Fibroblast of pulmonary artery (primary cell): ENCODE results near the gene SEC22A.

Source experiments
- DNase-seq: peaks from one replicate; pipeline ENCODE4 v3.0.0-alpha.2; 2010; ENCODE audit warnings: low read depth
- H3K4me3 ChIP-seq: replicated peaks from 2 replicates; pipeline ENCODE4 v1.5.1; 2011; ENCODE audit warnings: low read depth, mild to moderate bottlenecking, control low read depth, low read length, moderate library complexity
- TF ChIP-seq, protein P1 (sequence below): IDR thresholded peaks from 2 replicates; pipeline ENCODE4 v1.5.1; 2011; ENCODE audit warnings: mild to moderate bottlenecking, control low read depth, low read length, inconsistent platforms; ENCODE audit errors: missing control alignments

Gene SEC22A

DNA sequence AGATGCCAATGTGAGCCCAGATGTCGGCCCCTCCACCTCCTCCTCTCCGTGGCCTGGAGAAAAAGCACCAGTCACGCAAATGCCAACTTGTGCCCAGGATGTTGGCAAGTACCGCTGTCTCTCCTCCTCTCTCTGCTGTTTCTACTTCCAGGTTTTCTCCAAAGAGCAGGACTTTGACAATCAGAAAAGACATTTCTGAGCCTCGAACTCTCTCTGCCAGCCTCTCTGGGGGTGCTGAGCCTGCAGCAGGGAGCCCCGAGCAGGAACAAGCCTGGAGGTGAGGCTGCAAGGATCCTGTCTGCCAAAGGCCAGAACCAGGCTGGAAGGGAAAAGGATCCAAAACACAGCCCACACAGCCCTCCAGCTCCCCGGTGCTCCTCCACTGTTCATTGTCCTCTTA is 89.7 kb downstream of the SEC22A start:
- no peak for DNase-seq
- no peak overlapping the region for H3K4me3 ChIP-seq
- TF ChIP-seq, protein P1, sequence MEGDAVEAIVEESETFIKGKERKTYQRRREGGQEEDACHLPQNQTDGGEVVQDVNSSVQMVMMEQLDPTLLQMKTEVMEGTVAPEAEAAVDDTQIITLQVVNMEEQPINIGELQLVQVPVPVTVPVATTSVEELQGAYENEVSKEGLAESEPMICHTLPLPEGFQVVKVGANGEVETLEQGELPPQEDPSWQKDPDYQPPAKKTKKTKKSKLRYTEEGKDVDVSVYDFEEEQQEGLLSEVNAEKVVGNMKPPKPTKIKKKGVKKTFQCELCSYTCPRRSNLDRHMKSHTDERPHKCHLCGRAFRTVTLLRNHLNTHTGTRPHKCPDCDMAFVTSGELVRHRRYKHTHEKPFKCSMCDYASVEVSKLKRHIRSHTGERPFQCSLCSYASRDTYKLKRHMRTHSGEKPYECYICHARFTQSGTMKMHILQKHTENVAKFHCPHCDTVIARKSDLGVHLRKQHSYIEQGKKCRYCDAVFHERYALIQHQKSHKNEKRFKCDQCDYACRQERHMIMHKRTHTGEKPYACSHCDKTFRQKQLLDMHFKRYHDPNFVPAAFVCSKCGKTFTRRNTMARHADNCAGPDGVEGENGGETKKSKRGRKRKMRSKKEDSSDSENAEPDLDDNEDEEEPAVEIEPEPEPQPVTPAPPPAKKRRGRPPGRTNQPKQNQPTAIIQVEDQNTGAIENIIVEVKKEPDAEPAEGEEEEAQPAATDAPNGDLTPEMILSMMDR = no peak

GRCh38 chr3:123292321-123293310 is 90.9 kb downstream of the SEC22A start:
- TF ChIP-seq, protein P1 = no peak
- H3K4me3 ChIP-seq = no peak overlapping the region
- DNase-seq = no peak

- TF ChIP-seq, protein P1 = no peak
- H3K4me3 ChIP-seq = no peak overlapping the region
- DNase-seq = no peak
Observed at GRCh38 chr3:123294296-123294938, 92.7 kb downstream of the SEC22A start.

DNA sequence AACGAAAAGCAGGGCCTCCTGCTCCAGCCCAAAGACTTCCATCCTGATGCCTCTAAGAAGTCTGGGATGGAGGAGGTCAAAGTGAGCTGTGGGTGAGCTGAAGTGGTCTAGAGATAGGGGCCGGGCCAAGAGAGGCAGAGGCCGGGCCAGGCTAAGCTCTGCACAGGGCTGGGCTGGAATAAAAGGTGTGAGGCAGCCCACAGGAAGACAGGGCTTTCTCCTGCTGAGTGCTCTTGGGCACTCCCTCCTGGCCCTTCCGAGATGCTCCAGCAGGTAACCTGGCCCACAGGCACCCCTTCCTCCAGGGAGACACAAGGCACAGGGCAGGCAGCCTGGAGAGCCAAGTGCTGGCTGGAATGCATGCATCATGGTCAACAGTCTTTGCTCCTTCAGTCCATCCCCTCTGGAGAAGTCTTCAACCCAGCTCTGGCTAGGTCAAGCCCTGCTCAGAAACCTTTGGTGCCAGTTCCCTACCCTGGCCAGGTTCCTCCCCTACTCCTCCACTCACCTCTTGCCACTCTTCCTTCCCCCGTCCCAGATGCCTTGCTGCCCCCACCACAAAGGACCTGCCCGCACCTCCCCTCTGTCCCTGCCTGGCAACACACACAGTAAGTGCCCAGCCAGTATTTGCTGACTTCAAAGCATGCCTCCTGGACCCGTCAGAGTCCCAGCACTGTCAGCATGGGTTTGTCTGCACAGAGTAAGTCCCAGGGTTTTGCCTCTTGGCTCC is 93.6 kb downstream of the SEC22A start:
- no peak for DNase-seq
- TF ChIP-seq, protein P1 = no peak
- no peak overlapping the region for H3K4me3 ChIP-seq

DNA sequence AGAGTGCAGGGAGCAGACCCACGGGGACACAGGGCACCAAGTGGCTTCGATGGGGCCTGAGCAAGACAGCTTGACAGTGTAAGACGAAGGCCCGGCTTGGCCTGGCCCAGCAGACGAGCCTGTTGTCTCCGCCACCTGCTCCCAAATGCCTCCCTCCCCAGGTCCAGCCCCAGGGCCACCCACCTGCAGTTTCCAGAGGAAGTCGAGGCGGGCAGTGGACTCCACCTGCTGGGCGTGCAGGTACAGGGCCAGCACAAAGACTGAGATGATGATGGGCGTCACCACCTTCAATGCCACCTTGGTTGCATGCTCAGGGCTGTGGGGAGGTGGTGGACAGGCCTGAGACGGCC is 94.1 kb downstream of the SEC22A start:
- TF ChIP-seq, protein P1 = no peak
- DNase-seq = no peak
- H3K4me3 ChIP-seq = no peak overlapping the region

GRCh38 chr3:123296261-123296660 is 94.5 kb downstream of the SEC22A start:
- TF ChIP-seq, protein P1 = no peak
- no peak overlapping the region for H3K4me3 ChIP-seq
- DNase-seq = no peak
